ENCODE data around the gene LY6G5C. TPM values are rescaled to one million over a fixed set of nuclear protein-coding genes. Genes with fewer than 3 reads are reported as not detected.

Gene LY6G5C
- total RNA-seq, 1 experiment from 2014 or later: 1.7 TPM

DNA sequence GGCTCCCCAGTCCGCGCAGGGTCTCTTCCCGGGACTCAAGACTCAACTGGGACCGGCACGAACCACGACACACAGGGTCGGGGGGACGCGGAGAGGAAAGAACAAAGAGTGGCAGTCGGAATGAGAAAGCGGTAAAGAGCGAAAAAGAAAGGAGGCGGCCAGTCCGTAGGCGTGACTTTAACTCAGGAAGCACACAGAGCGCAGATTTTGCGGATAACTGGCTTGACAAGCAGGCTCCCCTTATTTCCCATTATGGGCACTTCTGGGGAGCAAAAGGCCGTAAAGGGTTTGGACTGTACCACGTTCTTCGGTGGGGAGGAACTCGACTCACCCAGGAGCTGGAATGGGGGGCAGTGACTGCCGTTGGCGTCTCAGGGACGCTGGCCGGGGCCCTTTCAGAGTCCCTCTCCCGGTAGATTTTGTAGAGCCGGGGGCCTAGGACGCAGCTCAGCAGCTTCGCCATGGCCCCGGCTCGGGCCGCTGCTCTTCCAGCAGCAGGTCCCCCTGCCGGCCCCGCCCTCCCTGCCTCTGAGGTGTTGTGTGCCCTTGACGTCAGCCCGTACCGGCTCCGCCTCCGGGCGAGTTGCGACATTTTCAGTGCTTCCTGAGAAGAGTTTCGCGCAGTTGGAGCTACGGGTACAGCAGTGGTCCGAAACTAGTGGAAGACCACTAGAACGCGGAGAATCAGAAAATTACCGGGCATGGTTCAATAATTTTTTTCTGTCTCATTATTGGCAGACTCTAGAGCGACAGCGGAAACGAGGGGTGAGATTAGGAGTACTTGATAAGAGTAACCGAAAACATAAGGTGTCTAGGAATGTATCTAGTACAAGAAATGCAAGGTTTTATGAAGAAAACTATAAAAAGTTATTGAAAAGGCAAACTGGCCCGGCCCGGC lies 22.2 kb upstream of the LY6G5C start, which contains the start of gene ABHD16A:
Gene ABHD16A, minus strand, starts transcription at position 506 of the 898 bp plus-strand sequence. Its CDS starts 43 bp downstream, at position 463.
- POLR2A ChIA-PET: interaction anchor here (0.7 to 2.0 kb wide), 13 partner anchors 11 to 140 kb away, joined by 3 to 12 read pairs (median 4); partner anchors contain the start of genes BAG6, DDAH2, GPANK1 and HSPA1B
- intact Hi-C loops (cut with micrococcal nuclease): loop anchor here (2.0 kb wide), 1 partner anchor 36 kb away; no protein-coding TSS in a partner anchor
- no TSS peak for BruUV-seq (replicated peaks)
- TF ChIP-seq, protein P1, sequence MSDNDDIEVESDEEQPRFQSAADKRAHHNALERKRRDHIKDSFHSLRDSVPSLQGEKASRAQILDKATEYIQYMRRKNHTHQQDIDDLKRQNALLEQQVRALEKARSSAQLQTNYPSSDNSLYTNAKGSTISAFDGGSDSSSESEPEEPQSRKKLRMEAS (IDR thresholded peaks at IDR 0.05): peak; percentile 50
- TF ChIP-seq CBX3 (IDR thresholded peaks at IDR 0.05; ENCODE audit: low read depth) (peak; percentile 78), TCF7L2 (IDR thresholded peaks at IDR 0.05; ENCODE audit: borderline replicate concordance, extremely low read depth, insufficient read depth, insufficient read length) (peak; percentile 62), SP1 (IDR thresholded peaks at IDR 0.05; ENCODE audit: low read depth) (peak; percentile 90), CEBPB (IDR thresholded peaks at IDR 0.05; ENCODE audit: low read depth) (peak; percentile 99), ZNF274 (IDR thresholded peaks at IDR 0.05; ENCODE audit: low read depth, low read length) (no peak), RAD21 (IDR thresholded peaks at IDR 0.05; ENCODE audit: low read depth) (no peak; the same call in 1 of the 2 replicates), SIN3A (IDR thresholded peaks at IDR 0.05; ENCODE audit: low read depth) (peak; percentile 83), ELF1 (IDR thresholded peaks at IDR 0.05; ENCODE audit: borderline replicate concordance, low read depth) (no peak; the same call in 1 of the 2 replicates), EZH2phosphoT487 (IDR thresholded peaks at IDR 0.05; ENCODE audit: borderline replicate concordance) (no peak), ZFX (IDR thresholded peaks at IDR 0.05) (peak; percentile 46; the same call in 1 of the 2 replicates), JUND (IDR thresholded peaks at IDR 0.05) (peak; percentile 35; the same call in 1 of the 2 replicates), EGR1 (IDR thresholded peaks at IDR 0.05; ENCODE audit: low read depth) (no peak)
- TF ChIP-seq, protein P2, sequence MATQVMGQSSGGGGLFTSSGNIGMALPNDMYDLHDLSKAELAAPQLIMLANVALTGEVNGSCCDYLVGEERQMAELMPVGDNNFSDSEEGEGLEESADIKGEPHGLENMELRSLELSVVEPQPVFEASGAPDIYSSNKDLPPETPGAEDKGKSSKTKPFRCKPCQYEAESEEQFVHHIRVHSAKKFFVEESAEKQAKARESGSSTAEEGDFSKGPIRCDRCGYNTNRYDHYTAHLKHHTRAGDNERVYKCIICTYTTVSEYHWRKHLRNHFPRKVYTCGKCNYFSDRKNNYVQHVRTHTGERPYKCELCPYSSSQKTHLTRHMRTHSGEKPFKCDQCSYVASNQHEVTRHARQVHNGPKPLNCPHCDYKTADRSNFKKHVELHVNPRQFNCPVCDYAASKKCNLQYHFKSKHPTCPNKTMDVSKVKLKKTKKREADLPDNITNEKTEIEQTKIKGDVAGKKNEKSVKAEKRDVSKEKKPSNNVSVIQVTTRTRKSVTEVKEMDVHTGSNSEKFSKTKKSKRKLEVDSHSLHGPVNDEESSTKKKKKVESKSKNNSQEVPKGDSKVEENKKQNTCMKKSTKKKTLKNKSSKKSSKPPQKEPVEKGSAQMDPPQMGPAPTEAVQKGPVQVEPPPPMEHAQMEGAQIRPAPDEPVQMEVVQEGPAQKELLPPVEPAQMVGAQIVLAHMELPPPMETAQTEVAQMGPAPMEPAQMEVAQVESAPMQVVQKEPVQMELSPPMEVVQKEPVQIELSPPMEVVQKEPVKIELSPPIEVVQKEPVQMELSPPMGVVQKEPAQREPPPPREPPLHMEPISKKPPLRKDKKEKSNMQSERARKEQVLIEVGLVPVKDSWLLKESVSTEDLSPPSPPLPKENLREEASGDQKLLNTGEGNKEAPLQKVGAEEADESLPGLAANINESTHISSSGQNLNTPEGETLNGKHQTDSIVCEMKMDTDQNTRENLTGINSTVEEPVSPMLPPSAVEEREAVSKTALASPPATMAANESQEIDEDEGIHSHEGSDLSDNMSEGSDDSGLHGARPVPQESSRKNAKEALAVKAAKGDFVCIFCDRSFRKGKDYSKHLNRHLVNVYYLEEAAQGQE (IDR thresholded peaks at IDR 0.05; ENCODE audit: low read depth): no peak
- TF ChIP-seq, protein P3, sequence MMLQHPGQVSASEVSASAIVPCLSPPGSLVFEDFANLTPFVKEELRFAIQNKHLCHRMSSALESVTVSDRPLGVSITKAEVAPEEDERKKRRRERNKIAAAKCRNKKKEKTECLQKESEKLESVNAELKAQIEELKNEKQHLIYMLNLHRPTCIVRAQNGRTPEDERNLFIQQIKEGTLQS (IDR thresholded peaks at IDR 0.05): no peak
- TF ChIP-seq, protein P4, sequence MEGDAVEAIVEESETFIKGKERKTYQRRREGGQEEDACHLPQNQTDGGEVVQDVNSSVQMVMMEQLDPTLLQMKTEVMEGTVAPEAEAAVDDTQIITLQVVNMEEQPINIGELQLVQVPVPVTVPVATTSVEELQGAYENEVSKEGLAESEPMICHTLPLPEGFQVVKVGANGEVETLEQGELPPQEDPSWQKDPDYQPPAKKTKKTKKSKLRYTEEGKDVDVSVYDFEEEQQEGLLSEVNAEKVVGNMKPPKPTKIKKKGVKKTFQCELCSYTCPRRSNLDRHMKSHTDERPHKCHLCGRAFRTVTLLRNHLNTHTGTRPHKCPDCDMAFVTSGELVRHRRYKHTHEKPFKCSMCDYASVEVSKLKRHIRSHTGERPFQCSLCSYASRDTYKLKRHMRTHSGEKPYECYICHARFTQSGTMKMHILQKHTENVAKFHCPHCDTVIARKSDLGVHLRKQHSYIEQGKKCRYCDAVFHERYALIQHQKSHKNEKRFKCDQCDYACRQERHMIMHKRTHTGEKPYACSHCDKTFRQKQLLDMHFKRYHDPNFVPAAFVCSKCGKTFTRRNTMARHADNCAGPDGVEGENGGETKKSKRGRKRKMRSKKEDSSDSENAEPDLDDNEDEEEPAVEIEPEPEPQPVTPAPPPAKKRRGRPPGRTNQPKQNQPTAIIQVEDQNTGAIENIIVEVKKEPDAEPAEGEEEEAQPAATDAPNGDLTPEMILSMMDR (IDR thresholded peaks at IDR 0.05 in 2 of 3, conservative IDR thresholded peaks at IDR 0.05 in 1 of 3; ENCODE audit: borderline replicate concordance in 1 of 3, insufficient read depth in 1 of 3, low read depth in 2 of 3, low read length in 2 of 3): 0 out of 6 replicates have a peak, but pooled peaks of 1 of the 3 experiments have one; percentile 4
- TF ChIP-seq, protein P5, sequence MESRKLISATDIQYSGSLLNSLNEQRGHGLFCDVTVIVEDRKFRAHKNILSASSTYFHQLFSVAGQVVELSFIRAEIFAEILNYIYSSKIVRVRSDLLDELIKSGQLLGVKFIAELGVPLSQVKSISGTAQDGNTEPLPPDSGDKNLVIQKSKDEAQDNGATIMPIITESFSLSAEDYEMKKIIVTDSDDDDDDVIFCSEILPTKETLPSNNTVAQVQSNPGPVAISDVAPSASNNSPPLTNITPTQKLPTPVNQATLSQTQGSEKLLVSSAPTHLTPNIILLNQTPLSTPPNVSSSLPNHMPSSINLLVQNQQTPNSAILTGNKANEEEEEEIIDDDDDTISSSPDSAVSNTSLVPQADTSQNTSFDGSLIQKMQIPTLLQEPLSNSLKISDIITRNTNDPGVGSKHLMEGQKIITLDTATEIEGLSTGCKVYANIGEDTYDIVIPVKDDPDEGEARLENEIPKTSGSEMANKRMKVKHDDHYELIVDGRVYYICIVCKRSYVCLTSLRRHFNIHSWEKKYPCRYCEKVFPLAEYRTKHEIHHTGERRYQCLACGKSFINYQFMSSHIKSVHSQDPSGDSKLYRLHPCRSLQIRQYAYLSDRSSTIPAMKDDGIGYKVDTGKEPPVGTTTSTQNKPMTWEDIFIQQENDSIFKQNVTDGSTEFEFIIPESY (IDR thresholded peaks at IDR 0.05; ENCODE audit: extremely low read depth, insufficient replicate concordance, low read length): peak; percentile 77

More for the DNA sequence above, 22.2 kb upstream of the LY6G5C start, which contains the start of gene ABHD16A:
- Histone ChIP-seq H3K27me3 (ENCODE audit: insufficient read depth, low read length) (no peaks in the 10 kb centered on the region), H4K20me1 (ENCODE audit: insufficient read depth) (no peaks in the 10 kb centered on the region), H3K36me3 (ENCODE audit: control insufficient read depth in 1 of 2, insufficient read depth in 2 of 2, low read length in 2 of 2) (no peaks in the 10 kb centered on the region), H3K27ac (ENCODE audit: low read depth, low read length) (peak within 1 kb of the TSS; percentile 82), H3K79me2 (ENCODE audit: insufficient read depth, low read length) (peaks cover 13% of the 10 kb centered on the region), H3K9me3 (ENCODE audit: control insufficient read depth in 1 of 2, insufficient read depth in 1 of 2, low read depth in 1 of 2, low read length in 2 of 2) (no peaks in the 10 kb centered on the region), H3K4me3 (replicated peaks in 1 of 2; ENCODE audit: low read depth in 1 of 2, low read length in 2 of 2) (peak within 1 kb of the TSS; percentile 89 to 98), H3K4me2 (ENCODE audit: low read length) (peak within 1 kb of the TSS; percentile 77), H3K9ac (ENCODE audit: low read length) (peak within 1 kb of the TSS; percentile 85), H3K4me1 (ENCODE audit: control insufficient read depth in 1 of 2, insufficient read depth in 2 of 2, low read length in 2 of 2) (peaks cover 7 to 15% of the 10 kb centered on the region in 2 experiments; a peak in 3 of 4 replicates), H3K9me2 (ENCODE audit: insufficient read depth) (no peaks in the 10 kb centered on the region), H2AFZ (ENCODE audit: low read depth, low read length, poor library complexity, severe bottlenecking) (no peak within 1 kb of the TSS)
- DNase-seq (ENCODE audit: low read depth, low spot score): peak; percentile 98
- ATAC-seq: peak; percentile 93
- ChIA-PET CTCF (interaction anchor here (1.0 to 2.1 kb wide), 4 partner anchors 10 to 492 kb away, joined by 3 to 10 read pairs (median 5); no protein-coding TSS in a partner anchor), RAD21 (ENCODE audit: low non-redundant PET in 1 of 2, low total read pairs in 2 of 2, uncharacterized antibody in 2 of 2, unreplicated experiment in 2 of 2) (interaction anchor here in 1 of 2 experiments (1.0 kb wide), 1 partner anchor 26 kb away, joined by 3 read pairs; no protein-coding TSS in a partner anchor)
